ENCODE data around the gene PLK1.
"Not testable (repeated sequence)": the region's sequence is repeated elsewhere in the genome, so short reads cannot be mapped to it uniquely, and the experiment has no call there.

The PLK1 gene

GRCh38 chr16:23678430-23679273 is at the start of gene PLK1:
Gene PLK1, plus strand, starts transcription at chr16:23678889. Its CDS starts 44 bp downstream, at chr16:23678933.
- peak; percentile 92 to 97 (median 94) for DNase-seq

- DNase-seq: no peak
Measured at GRCh38 chr16:23629516-23629915, 49.2 kb upstream of the PLK1 start.

- not testable (repeated sequence) for DNase-seq
Measured at GRCh38 chr16:23631874-23632273, 46.8 kb upstream of the PLK1 start.

DNA sequence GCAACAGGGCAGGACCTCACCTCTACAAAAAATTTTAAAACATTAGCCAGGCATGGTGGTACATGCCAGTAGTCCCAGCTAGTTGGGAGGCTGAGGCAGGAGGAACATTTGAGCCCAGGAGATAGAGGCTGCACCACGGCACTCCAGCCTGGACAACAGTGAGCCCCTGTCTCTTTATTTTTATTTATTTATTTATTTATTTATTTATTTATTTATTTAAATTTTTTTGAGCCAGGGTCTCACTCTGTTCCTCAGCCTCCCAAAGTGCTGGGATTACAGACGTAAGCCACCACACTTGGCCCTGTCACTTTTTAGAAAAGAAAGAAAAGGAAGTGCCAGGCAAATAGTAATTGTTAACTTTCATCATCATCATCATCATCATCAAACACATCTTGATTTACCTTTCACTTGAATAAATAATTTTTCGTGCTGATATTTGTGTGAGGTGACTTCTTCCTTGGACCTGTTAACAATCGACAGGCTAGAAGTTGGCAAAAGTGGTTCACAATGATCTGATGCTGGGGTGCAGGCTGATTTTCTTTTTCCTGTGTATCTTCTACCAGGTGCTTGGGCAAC is 44.1 kb upstream of the PLK1 start:
- DNase-seq: no peak

DNA sequence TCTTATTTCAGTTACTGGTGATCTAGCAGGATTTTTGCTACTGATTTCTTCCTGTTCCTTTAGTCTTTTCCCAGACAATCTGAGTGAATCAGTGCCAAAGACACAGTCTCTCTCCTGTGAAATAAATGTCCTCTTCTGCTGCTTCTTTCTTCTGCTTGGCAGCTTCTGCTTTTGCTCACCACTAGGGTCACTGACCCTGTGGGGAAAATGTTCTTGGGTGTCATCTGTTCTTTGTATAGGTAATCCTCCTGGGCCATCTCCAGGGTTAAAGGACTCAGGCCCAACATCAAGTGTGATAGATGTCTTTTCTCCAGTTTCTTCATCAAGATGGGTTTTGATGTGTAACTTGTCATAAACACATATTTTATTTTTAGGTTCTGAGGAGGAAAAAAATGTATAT is 42.7 kb upstream of the PLK1 start:
- no peak for DNase-seq

DNA sequence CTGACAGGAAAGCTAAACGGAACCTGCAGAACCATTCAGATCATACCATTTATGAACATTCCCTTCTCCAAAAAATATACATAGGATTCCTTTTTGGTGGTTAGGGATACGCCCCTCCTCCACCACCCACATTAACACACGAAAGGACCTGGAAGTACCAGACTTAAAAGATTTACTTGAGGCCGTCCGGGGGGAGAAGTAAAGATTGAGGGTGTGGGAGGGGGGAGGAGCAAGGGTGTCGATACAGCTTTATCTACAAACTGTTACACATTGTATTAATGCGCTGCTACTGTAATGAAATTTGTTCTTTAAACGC is 38.1 kb upstream of the PLK1 start:
- no peak for DNase-seq

GRCh38 chr16:23640931-23641765 is 37.5 kb upstream of the PLK1 start, which contains the start of the genes DCTN5 and PALB2:
Gene DCTN5, plus strand, starts transcription at chr16:23641466. Its CDS starts 77 bp downstream, at chr16:23641543.
Gene PALB2, minus strand, starts transcription at chr16:23641310. Its CDS starts 153 bp downstream, at chr16:23641157.
- peak; percentile 98 for DNase-seq

DNA sequence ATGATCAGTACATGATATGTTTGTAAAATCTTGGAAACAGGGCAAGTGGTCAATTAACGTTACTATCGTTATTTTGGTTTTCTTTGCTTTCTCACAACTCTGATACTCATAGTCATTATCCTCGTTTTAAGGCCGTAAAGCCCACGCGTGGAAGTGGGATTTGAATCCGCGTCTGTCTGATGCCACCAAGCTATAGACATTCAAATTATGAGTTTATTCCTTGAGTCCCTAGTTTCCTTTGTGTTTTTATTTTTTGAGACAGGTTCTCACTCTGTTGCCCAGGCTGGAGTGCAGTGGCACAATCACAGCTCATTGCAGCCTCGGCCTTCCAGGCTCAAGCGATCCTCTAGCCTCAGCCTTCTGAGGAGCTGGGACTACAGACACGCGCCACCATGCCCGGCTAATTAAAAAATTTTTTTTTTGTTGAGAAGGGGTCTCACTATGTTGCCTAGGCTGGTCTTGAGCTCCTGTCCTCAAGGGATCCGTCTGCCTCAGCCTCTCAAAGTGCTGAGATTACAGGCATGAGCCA is 36.4 kb upstream of the PLK1 start:
- no peak for DNase-seq

DNA sequence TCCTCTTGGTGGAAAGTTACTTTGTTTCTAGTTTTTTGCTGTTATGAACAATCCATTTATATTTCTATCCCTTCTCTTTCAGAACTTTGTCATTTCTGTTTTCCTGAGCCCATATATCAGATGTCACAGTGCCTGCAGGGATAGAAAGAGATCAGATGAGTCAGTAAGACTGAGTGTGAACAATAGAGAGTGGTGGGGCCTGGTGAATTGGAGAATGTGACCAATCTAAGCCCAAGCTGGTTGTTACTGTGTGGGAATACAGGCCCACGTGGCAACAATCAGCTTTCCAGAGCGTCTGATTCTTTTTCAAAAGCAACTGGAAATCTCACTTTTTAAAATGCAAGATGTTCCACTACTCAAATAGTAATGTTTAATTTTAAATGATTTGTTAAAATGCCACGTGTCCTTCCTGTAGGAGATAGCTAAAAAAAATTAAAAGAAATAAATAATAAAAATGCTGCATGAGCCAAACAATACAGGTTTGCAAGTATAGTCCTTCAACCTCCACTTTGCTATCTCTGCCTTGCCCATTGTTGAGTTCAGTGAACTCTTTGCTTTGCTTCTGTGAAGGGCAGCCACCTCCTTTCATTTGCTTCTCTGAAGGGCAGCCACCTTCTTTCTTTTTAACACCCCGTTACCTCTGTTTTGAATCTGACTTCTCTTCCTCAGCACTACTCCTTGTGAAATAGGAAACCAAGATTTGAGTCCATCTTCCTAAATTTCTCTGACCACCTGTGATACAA is 27.8 kb upstream of the PLK1 start:
- DNase-seq: no peak

- no peak for DNase-seq
Measured at GRCh38 chr16:23651943-23652468, 26.7 kb upstream of the PLK1 start.

DNA sequence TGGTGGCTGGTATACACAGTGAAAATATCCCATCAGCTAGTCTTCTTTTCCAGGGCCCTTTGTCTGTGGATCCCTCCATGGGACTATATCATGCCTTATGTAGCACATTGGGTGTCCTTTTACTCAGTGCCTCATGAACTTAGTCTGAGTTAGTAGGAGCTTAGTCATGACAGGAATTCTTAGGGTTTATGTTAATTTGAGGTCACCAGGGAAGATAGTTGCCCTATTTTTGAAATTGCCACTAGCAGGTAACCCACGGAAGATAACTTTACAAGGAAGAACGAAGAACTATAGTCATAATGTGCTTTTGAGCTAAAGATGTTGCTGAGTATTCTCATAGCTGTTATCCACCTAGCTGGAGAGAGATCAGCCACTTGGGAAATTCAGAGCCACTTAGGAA is 14.8 kb upstream of the PLK1 start:
- no peak for DNase-seq

GRCh38 chr16:23666571-23667354 is 11.9 kb upstream of the PLK1 start:
- DNase-seq: no peak

DNA sequence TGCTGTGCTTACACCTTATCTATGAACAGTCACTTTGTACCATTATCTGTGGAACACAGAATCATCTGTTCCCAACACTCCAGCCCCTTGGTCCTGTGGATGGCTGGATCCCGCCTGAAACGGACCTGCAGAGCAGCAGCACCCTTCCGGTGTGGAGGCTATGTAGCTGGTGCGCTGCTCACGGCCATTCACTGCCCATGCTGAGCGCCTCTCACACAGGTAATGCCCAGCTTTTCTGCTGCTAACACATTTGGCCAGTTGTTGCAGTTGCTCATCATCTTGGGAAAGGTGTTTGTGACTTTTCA is 11.4 kb upstream of the PLK1 start:
- no peak for DNase-seq

GRCh38 chr16:23668225-23668624 is 10.5 kb upstream of the PLK1 start:
- no peak for DNase-seq

DNA sequence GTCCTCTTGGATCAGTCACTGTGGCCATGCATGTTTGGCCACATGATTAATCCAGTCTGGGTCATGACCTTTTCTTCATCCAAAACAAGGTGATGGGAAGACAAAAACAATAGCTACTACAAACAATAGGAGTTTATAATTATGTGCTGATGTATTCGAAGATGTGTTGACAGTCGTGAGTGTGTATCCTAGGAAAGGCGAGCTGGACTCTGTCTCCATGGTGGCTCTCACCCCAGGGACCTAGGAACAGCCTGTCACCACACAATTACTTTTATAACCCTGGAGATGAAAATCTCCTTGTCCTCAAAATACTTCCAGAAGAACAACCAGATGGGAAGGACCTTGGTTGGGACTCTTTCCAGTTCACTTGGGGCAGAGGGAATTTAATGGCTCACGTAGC is 9.8 kb upstream of the PLK1 start:
- DNase-seq: no peak

DNA sequence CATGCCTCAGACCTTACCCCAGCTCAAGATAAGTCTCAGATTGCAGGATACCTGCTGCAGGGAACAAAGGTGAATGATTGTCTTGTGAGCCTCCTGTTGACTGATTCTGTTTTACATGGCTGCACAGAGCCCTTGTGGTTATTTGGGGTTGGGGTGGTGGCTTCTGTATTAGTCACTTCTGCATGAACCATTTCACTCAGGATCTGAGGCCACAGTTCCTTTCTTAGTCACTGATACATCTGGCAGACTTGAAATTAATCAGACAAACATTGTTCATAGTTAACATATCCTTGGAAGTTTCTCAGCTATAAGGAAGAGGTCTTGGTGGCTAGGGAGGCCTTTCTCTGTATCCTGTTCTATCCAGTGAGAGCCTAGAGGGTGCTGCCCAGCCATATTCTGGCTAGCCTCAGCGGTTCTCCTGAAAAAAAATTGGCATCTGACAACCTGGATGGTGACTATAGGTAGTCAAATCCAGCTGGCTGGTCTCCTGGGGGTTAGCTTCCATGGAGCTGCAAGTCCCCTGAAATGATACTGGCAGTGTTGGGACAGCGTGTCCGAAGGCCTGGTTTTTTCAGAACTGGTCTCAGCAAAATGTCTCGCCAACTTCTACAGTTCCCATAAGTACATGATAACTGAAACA is 8.4 kb upstream of the PLK1 start:
- peak; percentile 10 to 42 (median 38) for DNase-seq

DNA sequence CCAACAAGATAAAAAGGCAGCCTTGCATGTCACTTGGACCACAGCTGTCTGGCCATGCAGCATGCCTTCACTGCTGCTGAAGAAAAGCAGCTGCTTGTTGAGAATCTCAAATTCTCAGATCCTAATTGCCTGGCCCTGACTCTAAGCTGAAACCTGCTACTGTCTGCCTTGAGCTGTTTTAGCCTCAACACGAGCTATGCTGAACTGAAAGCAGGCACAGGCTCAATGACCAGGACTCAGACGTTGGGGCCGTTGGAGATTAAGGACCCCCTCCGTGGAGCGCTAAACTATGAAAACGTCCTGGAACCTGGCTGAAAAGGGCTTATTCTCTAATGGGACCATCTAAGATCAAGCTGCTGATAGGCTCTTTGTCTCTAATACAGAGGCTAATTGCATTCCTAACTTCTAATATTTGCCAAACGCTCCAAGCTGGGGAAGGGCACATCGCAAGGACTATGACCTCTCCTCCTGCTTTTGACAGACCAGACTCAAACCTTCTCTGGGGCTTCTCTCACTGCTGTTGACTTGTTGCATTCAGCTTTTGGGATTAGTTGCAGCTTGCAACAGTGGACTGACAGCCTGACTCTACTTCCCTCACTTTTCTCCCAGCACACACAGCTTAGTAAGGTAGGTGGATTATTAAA is 4.6 kb upstream of the PLK1 start:
- no peak for DNase-seq

DNA sequence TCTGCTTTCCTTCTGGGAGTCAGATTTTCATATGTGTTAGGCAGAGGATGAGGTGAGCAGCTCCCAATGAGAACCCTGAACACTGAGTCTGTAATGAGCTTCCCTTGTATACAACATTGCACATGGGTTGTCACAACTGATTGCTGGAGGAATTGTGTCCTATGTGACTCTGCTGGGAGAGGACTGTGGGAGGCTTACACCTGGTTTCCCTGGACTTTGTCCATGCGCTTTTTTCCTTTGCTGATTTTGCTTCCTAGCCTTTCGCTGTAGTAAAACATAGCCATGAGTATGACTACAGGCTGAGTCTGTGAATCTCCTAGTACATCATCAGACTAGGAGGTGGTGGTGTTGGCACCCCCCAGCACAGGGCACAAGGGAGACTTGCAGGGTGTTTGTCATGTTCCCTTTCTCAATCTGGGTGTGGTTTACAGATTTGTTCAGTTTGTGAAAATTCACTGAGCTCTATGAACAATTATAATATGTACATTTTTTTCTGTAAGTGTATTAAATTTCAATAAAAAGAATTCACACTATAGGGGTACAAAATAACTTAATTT is 1.7 kb upstream of the PLK1 start:
- no peak for DNase-seq

DNA sequence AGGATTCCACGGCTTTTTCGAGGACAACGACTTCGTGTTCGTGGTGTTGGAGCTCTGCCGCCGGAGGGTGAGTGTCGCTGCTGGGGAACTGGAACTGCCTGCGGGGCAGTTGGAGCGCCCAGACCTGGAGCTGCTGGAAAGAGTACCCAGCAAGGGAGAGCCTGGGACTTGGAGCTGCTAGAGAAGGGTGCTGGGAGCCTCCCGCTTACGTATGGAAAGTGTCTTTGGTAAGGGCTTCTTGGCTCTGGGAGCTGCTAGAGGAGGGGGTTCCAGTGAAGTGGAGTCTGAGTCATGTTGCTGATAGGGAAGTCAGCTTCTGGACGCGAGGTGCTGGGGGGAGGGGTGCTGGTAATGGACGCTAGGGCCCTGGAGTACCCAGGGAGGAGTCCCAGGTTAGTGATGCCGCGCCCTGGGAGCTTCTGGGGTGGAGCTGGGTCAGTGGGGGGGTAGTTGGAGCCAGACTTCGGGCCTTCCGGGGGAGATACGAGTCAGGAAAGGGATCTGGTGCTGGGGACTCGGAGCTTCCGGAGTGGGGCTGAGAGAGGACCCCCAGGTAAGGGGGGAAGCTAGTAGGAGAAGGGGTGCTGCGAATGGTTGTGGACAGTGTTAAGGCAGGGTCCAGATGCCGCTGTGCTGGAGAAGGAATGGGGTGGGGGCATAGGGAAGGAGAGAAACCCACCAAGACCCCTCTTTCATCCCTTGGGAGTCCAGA is 741 bp downstream of the PLK1 start:
- DNase-seq: peak; percentile 70 to 75 (median 70)

DNA sequence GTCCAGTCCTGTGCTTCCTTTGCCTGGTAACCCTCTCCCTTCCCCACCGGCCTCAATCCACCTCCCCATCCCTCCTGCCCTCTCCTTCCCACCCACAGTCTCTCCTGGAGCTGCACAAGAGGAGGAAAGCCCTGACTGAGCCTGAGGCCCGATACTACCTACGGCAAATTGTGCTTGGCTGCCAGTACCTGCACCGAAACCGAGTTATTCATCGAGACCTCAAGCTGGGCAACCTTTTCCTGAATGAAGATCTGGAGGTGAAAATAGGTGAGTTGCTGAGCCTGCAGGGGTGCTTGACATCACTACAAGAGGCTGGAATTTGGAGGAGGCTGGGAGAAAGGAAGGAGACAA is 1.3 kb downstream of the PLK1 start:
- no peak for DNase-seq

All from suppressor macrophage treated with lipopolysaccharide for 1 hour (primary cell).